KMS-11 (cell line): ENCODE measurements around the gene FER.

Source experiments
- H2AFZ ChIP-seq: fragments of 200-600 bp; sonication (generic); 2 replicates; pipeline ENCODE4 v1.6.1; 2016; ENCODE audit warnings: antibody characterized with exemption, mixed run types, low read depth
- H3K27ac ChIP-seq: fragments of 200-600 bp; sonication (generic); 2 replicates; pipeline ENCODE4 v1.6.1; 2016; ENCODE audit warnings: mild to moderate bottlenecking, mixed run types
- H3K27me3 ChIP-seq: fragments of 200-600 bp; sonication (generic); 2 replicates; pipeline ENCODE4 v1.6.1; 2017; ENCODE audit warnings: mild to moderate bottlenecking, low read depth, mixed run types, moderate library complexity; ENCODE audit not compliant: insufficient read depth
- H3K36me3 ChIP-seq: fragments of 200-600 bp; sonication (generic); 2 replicates; pipeline ENCODE4 v1.6.1; 2017; ENCODE audit warnings: mild to moderate bottlenecking, mixed run types; ENCODE audit not compliant: insufficient read depth
- H3K4me1 ChIP-seq: fragments of 200-600 bp; sonication (generic); 2 replicates; pipeline ENCODE4 v1.6.1; 2016; ENCODE audit warnings: mild to moderate bottlenecking, low read depth, mixed run types; ENCODE audit not compliant: poor library complexity, severe bottlenecking
- H3K4me2 ChIP-seq: fragments of 200-600 bp; sonication (generic); 2 replicates; pipeline ENCODE4 v1.7.0; 2016; ENCODE audit warnings: mild to moderate bottlenecking, mixed run types
- H3K4me3 ChIP-seq: fragments of 200-600 bp; sonication (generic); IDR thresholded peaks from 2 replicates; pipeline ENCODE4 v1.6.1; 2017; ENCODE audit warnings: low read depth, low read length, mixed read lengths; ENCODE audit not compliant: insufficient read depth
- H3K79me2 ChIP-seq: fragments of 200-600 bp; sonication (generic); 2 replicates; pipeline ENCODE4 v1.6.1; 2016; ENCODE audit warnings: low read depth, mixed run types; ENCODE audit not compliant: insufficient read depth
- H3K9ac ChIP-seq: fragments of 200-600 bp; sonication (generic); 2 replicates; pipeline ENCODE4 v1.6.1; 2016; ENCODE audit warnings: mild to moderate bottlenecking, mixed run types
- H4K20me1 ChIP-seq: fragments of 200-600 bp; sonication (generic); 2 replicates; pipeline ENCODE4 v1.6.1; 2016; ENCODE audit warnings: mild to moderate bottlenecking, mixed run types; ENCODE audit not compliant: insufficient read depth
- CTCF ChIP-seq: fragments of 200-600 bp; sonication (generic); conservative IDR thresholded peaks from 2 replicates; pipeline ENCODE4 v1.6.1; 2017; ENCODE audit warnings: low read depth, mild to moderate bottlenecking, antibody characterized with exemption, low read length, moderate library complexity, mixed read lengths

Gene FER

GRCh38 chr5:109230369-109230768 lies 482.7 kb downstream of the FER start:
- H2AFZ ChIP-seq: no peak overlapping the region
- no peaks in the 10 kb centered on the region for H3K79me2 ChIP-seq
- H3K4me2 ChIP-seq: no peak overlapping the region
- H3K27me3 ChIP-seq: no peaks in the 10 kb centered on the region
- no peaks in the 10 kb centered on the region for H3K4me1 ChIP-seq
- no peak overlapping the region for H3K9ac ChIP-seq
- TF ChIP-seq CTCF: no peak
- no peak overlapping the region for H3K27ac ChIP-seq
- no peaks in the 10 kb centered on the region for H3K36me3 ChIP-seq
- H3K4me3 ChIP-seq: no peak overlapping the region
- H4K20me1 ChIP-seq: no peaks in the 10 kb centered on the region

GRCh38 chr5:109231331-109231730 lies 483.6 kb downstream of the FER start:
- no peak for TF ChIP-seq CTCF
- Histone ChIP-seq H3K79me2 (no peaks in the 10 kb centered on the region), H3K27me3 (no peaks in the 10 kb centered on the region), H2AFZ (no peak overlapping the region), H3K4me3 (no peak overlapping the region), H4K20me1 (no peaks in the 10 kb centered on the region), H3K4me1 (no peaks in the 10 kb centered on the region), H3K9ac (no peak overlapping the region), H3K4me2 (no peak overlapping the region), H3K27ac (no peak overlapping the region), H3K36me3 (no peaks in the 10 kb centered on the region)

GRCh38 chr5:109234381-109234780 lies 486.7 kb downstream of the FER start:
- Histone ChIP-seq H3K79me2 (no peaks in the 10 kb centered on the region), H3K9ac (no peak overlapping the region), H3K4me1 (no peaks in the 10 kb centered on the region), H4K20me1 (no peaks in the 10 kb centered on the region), H3K27me3 (no peaks in the 10 kb centered on the region), H3K4me2 (no peak overlapping the region), H3K27ac (no peak overlapping the region), H3K4me3 (no peak overlapping the region), H2AFZ (no peak overlapping the region), H3K36me3 (no peaks in the 10 kb centered on the region)
- TF ChIP-seq CTCF: no peak

- H2AFZ ChIP-seq: no peak overlapping the region
- no peak overlapping the region for H3K4me3 ChIP-seq
- H3K27me3 ChIP-seq: no peaks in the 10 kb centered on the region
- TF ChIP-seq CTCF: no peak
- H3K4me1 ChIP-seq: no peaks in the 10 kb centered on the region
- H3K36me3 ChIP-seq: no peaks in the 10 kb centered on the region
- no peaks in the 10 kb centered on the region for H3K79me2 ChIP-seq
- H4K20me1 ChIP-seq: no peaks in the 10 kb centered on the region
- H3K4me2 ChIP-seq: no peak overlapping the region
- no peak overlapping the region for H3K27ac ChIP-seq
- no peak overlapping the region for H3K9ac ChIP-seq
These were observed 491.8 kb downstream of the FER start for GRCh38 chr5:109239456-109239855.

- no peaks in the 10 kb centered on the region for H3K36me3 ChIP-seq
- no peaks in the 10 kb centered on the region for H4K20me1 ChIP-seq
- H3K4me2 ChIP-seq: no peak overlapping the region
- H3K27ac ChIP-seq: no peak overlapping the region
- H3K27me3 ChIP-seq: no peaks in the 10 kb centered on the region
- TF ChIP-seq CTCF: no peak
- no peak overlapping the region for H3K9ac ChIP-seq
- peaks cover 1% of the 10 kb centered on the region for H3K4me1 ChIP-seq
- H2AFZ ChIP-seq: no peak overlapping the region
- H3K4me3 ChIP-seq: no peak overlapping the region
- H3K79me2 ChIP-seq: no peaks in the 10 kb centered on the region
These were observed 494.8 kb downstream of the FER start for GRCh38 chr5:109242518-109242917.
